Endometrium (tissue), 2 donors: ENCODE data around the gene ABHD12B.
"Not testable (repeated sequence)": the region's sequence is repeated elsewhere in the genome, so short reads cannot be mapped to it uniquely, and the experiment has no call there.

Experiments
- FAIRE-seq: peaks from 2 replicates; lab custom pipeline; 2012; peaks lifted over from hg19 to GRCh38; lab: Jason Lieb, UNC
- donor health status: control.
- donor health status: control.

Gene ABHD12B

DNA sequence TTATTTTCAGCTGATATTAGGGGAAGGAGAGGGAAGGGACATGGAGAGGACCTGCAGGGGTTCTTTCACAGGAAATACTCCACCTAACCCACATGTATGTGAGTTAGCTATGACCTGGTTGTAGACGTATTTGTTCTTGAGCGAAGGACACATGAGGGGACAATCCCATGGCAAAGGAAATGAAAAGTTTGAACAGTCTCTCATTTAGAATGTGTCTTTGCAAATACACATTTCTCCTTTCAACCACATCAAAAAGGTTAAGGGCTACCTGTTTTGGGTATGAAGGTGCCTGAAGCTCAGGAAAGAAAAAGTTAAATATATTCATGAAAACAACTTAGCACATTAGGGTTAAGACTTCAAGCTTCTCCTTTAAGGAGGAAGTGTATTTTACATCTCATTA is 65.0 kb downstream of the ABHD12B start:
- FAIRE-seq: no peak

DNA sequence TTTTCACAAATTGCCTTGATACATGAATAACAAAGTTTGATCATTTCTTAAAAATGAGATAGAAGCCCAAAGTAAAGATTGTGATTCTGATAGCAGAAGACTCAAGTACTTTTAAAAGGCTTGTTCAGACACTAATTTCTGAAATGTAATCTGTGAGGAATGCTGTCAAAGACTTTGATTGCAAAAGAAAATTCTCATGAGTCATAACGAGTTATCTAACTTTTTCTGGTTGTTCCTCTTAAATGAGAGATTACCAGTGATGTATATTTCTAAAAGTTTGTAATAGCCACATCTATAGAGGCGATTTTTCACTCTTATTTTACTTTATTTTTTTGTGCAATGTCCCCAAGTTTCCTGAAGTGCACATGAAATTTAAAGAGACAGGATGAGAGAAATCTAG is 65.5 kb downstream of the ABHD12B start:
- no peak for FAIRE-seq

DNA sequence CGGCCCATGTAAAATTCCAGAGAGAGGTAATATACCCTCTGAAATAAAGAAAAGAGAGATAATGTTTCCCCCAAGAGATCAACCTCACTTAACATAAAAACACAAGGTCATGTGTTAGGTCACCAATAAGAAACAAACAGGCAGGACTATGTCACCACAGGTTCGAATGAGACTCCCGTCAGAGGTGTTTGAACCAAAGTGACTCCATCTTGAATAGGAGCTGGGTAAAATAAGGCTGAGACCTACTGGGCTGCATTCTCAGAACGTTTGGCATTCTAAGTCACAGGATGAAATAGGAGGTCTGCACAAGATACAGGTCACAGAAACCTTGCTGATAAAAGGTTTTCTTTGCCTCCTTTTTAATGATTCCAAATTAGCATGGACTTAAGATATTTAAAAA is 65.9 kb downstream of the ABHD12B start:
- no peak for FAIRE-seq

DNA sequence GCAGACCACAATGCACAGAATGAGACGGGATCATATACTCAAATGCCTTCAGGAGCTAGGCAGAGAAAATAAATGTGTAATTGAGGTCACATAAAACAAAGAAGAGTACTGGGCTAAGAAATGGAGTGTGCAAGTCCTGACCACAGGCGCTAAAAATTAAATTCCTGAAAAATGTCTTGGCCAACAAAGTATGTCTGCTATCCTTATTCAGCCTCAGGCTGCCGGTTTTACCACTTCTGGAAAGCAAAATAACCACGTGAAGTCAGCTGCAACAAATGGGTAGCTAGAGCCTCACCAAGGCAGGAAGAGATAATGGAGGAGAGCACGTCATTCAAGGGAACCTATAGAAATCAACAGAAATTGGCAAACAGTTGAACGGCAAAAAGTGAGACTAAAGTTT is 69.3 kb downstream of the ABHD12B start:
- no peak for FAIRE-seq

DNA sequence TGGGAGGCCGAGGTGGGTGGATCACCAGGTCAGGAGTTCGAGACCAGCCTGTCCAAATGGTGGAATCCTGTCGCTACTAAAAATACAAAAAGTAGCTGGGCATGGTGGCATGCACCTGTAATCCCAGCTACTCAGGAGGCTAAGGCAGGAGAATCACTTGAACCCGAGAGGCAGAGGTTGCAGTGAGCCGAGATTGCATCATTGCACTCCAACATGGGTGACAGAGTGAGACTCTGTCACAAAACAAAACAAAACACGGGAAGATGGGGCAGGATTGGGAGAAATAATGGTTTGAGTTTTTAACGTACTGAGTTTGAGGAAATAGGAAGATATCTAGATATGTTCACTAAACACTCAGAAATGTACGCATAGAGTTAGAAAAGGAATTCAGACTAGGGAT is 69.8 kb downstream of the ABHD12B start:
- not testable (repeated sequence) for FAIRE-seq

DNA sequence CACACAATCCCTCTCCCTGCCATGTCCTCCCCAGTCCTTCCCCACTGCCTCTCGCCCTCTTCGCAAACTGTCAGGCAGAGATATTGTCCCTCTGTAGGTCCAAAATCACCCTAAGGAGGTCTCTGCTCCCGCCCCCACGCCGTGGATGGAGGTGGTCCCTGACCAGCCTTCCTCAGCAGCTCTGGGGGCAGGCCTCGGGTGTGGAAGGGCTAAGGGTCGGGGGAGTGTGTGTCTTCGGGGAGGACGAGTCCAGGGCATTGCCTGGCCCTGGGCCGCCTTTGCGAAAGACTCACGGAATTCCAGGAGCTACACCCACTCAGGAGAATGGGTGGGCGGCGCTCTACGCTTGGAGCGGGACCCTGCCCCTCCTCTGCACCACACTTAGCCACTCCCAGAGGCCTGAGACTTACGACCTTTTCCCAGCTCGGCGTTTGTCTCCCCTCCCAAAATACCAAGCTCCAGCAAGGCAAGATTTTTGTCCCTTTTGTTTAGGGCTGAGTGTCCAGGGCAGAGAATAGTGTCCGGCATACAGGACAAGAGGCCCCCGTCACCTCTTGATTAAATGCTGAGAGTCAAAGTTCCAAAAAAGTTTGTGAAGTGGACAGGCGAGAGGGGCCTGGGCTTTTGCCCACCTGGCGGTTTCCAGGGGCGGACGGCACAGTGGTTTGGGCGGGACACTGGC is 71.5 kb downstream of the ABHD12B start:
- no peak for FAIRE-seq

DNA sequence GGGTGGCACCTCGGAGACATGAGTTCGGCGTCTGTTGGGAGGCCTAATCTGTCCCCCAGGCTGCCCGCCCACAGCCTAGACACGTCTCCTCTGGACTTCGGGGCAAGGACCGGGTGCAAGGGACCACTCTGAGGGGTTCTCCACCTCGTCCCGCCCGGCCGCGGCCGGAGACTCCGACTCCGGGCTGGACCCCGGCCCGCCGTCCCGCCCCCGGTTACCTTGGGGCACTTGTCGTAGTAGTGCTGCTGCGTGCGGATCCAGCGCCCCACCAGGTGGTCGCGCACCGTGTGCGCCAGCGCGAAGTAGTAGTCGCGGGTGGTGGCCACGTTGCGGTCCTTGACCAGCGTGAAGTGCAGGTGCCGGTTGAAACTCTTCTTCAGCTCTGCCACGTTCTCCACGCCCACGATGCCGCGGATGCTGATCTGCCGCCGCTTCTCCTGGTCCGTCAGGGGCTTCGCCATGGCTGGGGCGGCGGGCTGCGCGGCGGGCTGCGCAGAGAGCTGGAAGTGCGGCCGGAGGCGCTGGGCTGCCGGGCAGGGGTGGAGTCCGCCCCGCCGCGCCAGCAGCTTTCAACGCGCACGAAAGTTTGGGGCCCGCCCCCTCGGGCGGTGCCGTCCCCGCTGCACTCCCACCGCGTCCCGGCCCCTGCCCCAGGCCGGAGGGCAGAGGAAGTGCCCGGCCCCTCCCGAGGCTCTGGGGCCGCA is 72.2 kb downstream of the ABHD12B start, which contains the start of gene PYGL:
TSS of gene PYGL (minus strand) at position 541 of the 704 bp plus-strand sequence. CDS start at position 461, 80 bp downstream.
- no peak for FAIRE-seq

DNA sequence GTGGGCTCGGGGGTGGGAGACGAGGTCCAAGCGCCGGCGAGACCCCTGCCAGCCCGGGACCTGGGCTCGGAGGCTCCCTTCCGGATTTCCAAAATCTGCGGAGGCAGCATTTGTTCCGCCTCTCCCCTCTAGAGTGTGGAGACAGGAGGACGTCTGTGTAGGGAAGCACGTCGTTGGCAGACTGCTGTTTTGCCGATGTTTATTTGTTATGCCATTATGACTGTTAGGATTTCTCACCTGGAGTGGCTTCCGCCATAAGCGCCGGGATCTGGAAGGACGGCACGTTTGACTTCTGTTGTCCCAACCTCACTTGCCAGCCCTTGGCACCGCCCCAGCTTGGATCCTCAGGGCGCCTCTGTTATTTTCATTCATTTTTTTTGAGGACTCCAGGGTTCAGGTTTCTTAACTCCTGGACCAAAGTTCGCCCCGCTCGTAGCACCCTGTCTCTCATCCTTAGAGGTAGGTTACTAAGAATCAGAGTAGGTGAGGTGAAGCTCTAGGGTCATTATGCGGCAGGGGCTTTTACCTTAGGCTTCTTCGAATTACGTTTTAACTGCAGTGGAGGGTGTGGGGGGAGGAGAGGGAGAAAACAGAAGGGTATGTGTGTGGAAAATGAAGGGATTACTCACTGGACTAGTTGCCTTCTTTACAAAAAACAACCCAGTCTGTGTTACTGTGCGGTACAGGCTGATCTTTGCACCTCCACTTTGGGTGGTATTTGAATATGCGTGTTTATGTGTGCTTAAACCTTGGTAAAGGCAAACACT is 73.0 kb downstream of the ABHD12B start:
- FAIRE-seq: no peak

DNA sequence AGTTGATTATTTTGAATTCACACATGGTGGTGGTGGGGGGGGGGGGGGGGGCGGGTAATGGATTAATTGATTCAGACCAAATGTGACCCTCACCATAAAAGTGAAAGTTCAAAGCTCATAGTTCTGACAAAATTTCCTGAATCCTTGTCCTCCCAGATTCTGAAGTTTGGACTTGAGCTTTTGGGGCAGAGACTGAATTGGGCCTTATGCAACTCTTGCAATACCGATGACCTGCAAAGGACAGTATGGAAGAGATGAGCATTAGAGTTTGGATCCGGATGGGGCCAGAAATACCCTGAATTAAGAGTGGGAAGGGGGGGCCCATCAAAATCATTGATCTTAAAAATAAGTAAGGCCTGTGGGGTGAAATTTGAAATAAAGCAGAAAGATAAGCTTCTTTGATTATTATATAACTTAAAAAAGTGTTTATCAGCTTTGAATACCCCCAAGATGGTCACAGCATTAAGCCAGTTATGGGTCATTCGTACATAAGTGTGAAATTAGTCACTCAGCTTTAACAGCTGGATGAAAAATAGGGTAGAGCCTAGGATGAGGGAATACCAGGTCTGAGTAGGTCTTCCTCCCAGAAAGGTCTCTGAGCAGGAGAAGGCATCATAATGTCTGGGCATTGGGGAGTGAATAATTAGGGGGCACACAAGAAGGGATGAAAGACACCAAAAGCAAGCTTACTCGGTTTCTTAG is 74.5 kb downstream of the ABHD12B start:
- no peak for FAIRE-seq

DNA sequence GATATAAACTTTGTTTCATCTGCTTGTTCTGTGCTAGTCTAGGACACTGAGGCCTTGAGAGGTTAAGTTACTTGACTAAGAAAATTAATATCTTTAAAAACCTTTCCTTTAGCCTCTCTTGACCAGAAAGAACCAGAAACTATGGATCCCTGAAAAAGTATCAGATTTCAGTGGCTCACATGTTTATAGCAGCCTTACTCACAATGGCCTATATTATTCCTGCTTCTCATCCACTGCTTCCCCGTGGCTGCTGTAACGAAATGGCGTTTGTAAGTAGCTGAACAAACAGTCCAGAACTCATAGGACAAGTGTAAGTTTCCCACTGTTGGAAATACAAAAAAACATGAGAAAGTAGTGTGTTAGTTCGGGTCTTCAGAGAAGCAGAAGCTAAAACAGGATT is 75.6 kb downstream of the ABHD12B start:
- FAIRE-seq: no peak

DNA sequence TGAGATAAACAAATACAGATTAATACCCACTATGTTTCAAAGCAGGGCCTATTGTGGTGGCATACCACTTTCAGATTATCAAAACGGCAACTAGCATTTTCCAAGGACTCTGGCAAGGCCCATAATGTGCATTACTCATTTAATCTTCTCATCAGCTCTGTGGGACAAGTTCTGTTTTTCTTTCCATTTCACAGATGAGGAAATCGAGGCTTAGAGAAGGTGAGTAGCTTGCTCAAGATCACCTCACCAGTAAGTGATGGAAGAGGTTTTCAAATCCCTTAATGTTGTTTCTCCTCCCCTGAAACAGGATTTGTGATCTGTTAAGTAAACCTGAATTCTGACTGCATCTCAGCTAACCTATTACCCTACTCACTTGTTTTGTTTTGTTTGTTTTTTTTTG is 76.4 kb downstream of the ABHD12B start:
- FAIRE-seq: no peak

DNA sequence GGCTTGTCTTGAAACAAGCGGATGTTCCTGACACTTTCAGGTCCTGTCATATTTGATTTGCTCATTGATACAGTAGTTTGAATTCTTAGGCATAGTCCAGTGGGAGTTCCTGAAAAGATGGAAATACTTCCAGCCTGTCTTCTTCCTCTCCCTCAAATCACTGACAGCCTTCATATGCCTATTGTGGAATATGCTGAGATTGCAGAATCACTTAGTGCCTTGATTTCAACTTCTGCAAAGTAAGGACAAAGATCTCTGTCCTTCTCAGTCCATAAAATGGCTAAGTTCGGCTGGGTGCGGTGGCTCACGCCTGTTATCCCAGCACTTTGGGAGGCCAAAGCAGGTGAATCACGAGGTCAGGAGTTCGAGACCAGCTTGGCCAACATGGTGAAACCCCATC is 79.2 kb downstream of the ABHD12B start:
- FAIRE-seq: no peak

DNA sequence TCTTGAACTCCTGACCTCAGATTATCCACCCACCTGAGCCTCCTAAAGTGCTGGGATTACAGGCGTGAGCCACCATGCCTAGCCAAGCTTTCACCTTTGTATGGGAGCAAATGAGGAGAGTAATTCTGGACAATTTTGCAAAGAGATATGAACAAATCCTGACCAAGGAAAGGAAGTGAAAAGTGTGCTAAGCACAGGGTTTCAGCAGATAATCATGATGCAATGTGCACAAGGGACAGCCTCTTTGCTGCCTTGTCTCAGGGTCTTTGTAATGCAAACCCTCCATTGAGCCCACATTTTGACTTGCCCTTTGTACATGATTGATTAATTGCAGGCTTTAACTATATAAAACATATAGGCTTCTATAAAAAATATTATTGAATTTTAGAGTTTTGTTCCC is 81.6 kb downstream of the ABHD12B start:
- no peak for FAIRE-seq
